ENCODE data around the gene LRRC37B.
A peak's percentile ranks its signal among the peaks of the same experiment; 100 is the strongest.
"Not testable (repeated sequence)": the region's sequence is repeated elsewhere in the genome, so short reads cannot be mapped to it uniquely, and the experiment has no call there.

The LRRC37B gene

GRCh38 chr17:32041306-32041875 lies 34.2 kb downstream of the LRRC37B start:
- DNase-seq (ENCODE audit: low spot score): not testable (repeated sequence)

- not testable (repeated sequence) for DNase-seq (ENCODE audit: low spot score)
These were observed 35.1 kb downstream of the LRRC37B start for GRCh38 chr17:32042266-32042665.

- not testable (repeated sequence) for DNase-seq (ENCODE audit: low spot score)
These were observed 38.4 kb downstream of the LRRC37B start for GRCh38 chr17:32045611-32046010.

GRCh38 chr17:32047663-32048062 lies 40.5 kb downstream of the LRRC37B start:
- not testable (repeated sequence) for DNase-seq (ENCODE audit: low spot score)

GRCh38 chr17:32054985-32055384 lies 47.8 kb downstream of the LRRC37B start:
- not testable (repeated sequence) for DNase-seq (ENCODE audit: low spot score)

- DNase-seq (ENCODE audit: low spot score): not testable (repeated sequence)
These were observed 48.2 kb downstream of the LRRC37B start for GRCh38 chr17:32055425-32055824.

GRCh38 chr17:32056500-32056899 lies 49.3 kb downstream of the LRRC37B start:
- not testable (repeated sequence) for DNase-seq (ENCODE audit: low spot score)

GRCh38 chr17:32057460-32058105 lies 50.4 kb downstream of the LRRC37B start:
- DNase-seq (ENCODE audit: low spot score): not testable (repeated sequence)

GRCh38 chr17:32060695-32061094 lies 53.5 kb downstream of the LRRC37B start:
- DNase-seq (ENCODE audit: low spot score): not testable (repeated sequence)

- not testable (repeated sequence) for DNase-seq (ENCODE audit: low spot score)
These were observed 54.7 kb downstream of the LRRC37B start for GRCh38 chr17:32061840-32062239.

- DNase-seq (ENCODE audit: low spot score): not testable (repeated sequence)
These were observed 56.9 kb downstream of the LRRC37B start for GRCh38 chr17:32064091-32064490.

- not testable (repeated sequence) for DNase-seq (ENCODE audit: low spot score)
These were observed 59.0 kb downstream of the LRRC37B start for GRCh38 chr17:32066123-32066680.

GRCh38 chr17:32066863-32067642 lies 59.9 kb downstream of the LRRC37B start:
- DNase-seq (ENCODE audit: low spot score): peak; percentile 1

- DNase-seq (ENCODE audit: low spot score): not testable (repeated sequence)
These were observed 61.9 kb downstream of the LRRC37B start for GRCh38 chr17:32069067-32069466.

GRCh38 chr17:32071961-32072360 lies 64.8 kb downstream of the LRRC37B start:
- not testable (repeated sequence) for DNase-seq (ENCODE audit: low spot score)

GRCh38 chr17:32073131-32073530 lies 65.9 kb downstream of the LRRC37B start:
- DNase-seq (ENCODE audit: low spot score): not testable (repeated sequence)

GRCh38 chr17:32079753-32080152 lies 72.6 kb downstream of the LRRC37B start:
- DNase-seq (ENCODE audit: low spot score): not testable (repeated sequence)

GRCh38 chr17:32083550-32083979 lies 76.4 kb downstream of the LRRC37B start:
- not testable (repeated sequence) for DNase-seq (ENCODE audit: low spot score)

- DNase-seq (ENCODE audit: low spot score): not testable (repeated sequence)
These were observed 77.1 kb downstream of the LRRC37B start for GRCh38 chr17:32084003-32084941.

- DNase-seq (ENCODE audit: low spot score): not testable (repeated sequence)
These were observed 78.0 kb downstream of the LRRC37B start for GRCh38 chr17:32084942-32085829.
